Neuronal stem cell (in vitro differentiated cells): Measurements from ENCODE around the gene ALPK3.

Experiments
- DNase-seq: peaks from one replicate; pipeline ENCODE4 v3.0.0-alpha.2; 2013; ENCODE audit warnings: low spot score
- H2AFZ ChIP-seq: one replicate; pipeline ENCODE4 v1.6.1; 2013; ENCODE audit warnings: mild to moderate bottlenecking, low read length, inconsistent platforms
- H2AK5ac ChIP-seq: 2 replicates; pipeline ENCODE4 v1.6.1; 2013; ENCODE audit warnings: low read depth, mild to moderate bottlenecking, inconsistent platforms, low read length, moderate library complexity, mixed read lengths
- H2BK120ac ChIP-seq: 2 replicates; pipeline ENCODE4 v1.6.1; 2013; ENCODE audit warnings: low read depth, mild to moderate bottlenecking, inconsistent platforms, low read length, moderate library complexity, mixed read lengths
- H2BK12ac ChIP-seq: one replicate; pipeline ENCODE4 v1.6.1; 2013; ENCODE audit warnings: low read length, inconsistent platforms
- H2BK15ac ChIP-seq: 2 replicates; pipeline ENCODE4 v1.6.1; 2013; ENCODE audit warnings: mild to moderate bottlenecking, low read length, inconsistent platforms, mixed read lengths
- H2BK5ac ChIP-seq: one replicate; pipeline ENCODE4 v1.6.1; 2013; ENCODE audit warnings: inconsistent platforms, mild to moderate bottlenecking, low read length, moderate library complexity
- H3K14ac ChIP-seq: one replicate; pipeline ENCODE4 v1.6.1; 2013; ENCODE audit warnings: low read length, inconsistent platforms
- H3K18ac ChIP-seq: 2 replicates; pipeline ENCODE4 v1.6.1; 2013; ENCODE audit warnings: low read length, inconsistent platforms
- H3K23ac ChIP-seq: 2 replicates; pipeline ENCODE4 v1.6.1; 2013; ENCODE audit warnings: low read depth, mild to moderate bottlenecking, mixed read lengths, low read length, inconsistent platforms; ENCODE audit not compliant: poor library complexity
- H3K27ac ChIP-seq: replicated peaks from 3 replicates; pipeline ENCODE4 v1.5.1; 2013; ENCODE audit warnings: low read length, inconsistent platforms
- H3K27me3 ChIP-seq, 3 experiments: 2 replicates each; pipeline ENCODE4 v1.6.1; 2013; ENCODE audit warnings: low read length in 3 of 3, mild to moderate bottlenecking in 2 of 3, inconsistent platforms in 1 of 3, low read depth in 1 of 3, mixed read lengths in 1 of 3, moderate library complexity in 1 of 3; ENCODE audit not compliant: control insufficient read depth in 3 of 3, insufficient read depth in 3 of 3
- H3K36me3 ChIP-seq, 2 donors: replicated peaks in 1 of 2; 2 replicates each; pipeline ENCODE4 v1.6.1; 2013; ENCODE audit warnings: low read length in 2 of 2; ENCODE audit not compliant: control insufficient read depth in 2 of 2, insufficient read depth in 2 of 2
- H3K4ac ChIP-seq: 2 replicates; pipeline ENCODE4 v1.6.1; 2013; ENCODE audit warnings: inconsistent platforms, mild to moderate bottlenecking, low read length, moderate library complexity
- H3K4me1 ChIP-seq, 2 donors: 1 replicate in 1 of 2; 2 replicates in 1 of 2; pipeline ENCODE4 v1.6.1; 2013; ENCODE audit warnings: low read length in 2 of 2, low read depth in 1 of 2; ENCODE audit not compliant: control insufficient read depth in 2 of 2, insufficient read depth in 1 of 2
- H3K4me2 ChIP-seq: one replicate; pipeline ENCODE4 v1.6.1; 2013; ENCODE audit warnings: mild to moderate bottlenecking, low read length, inconsistent platforms; ENCODE audit not compliant: insufficient read depth, poor library complexity, severe bottlenecking
- H3K4me3 ChIP-seq, 2 donors: 2 replicates each; pipeline ENCODE4 v1.5.1; 2013; ENCODE audit warnings: low read length in 2 of 2, mild to moderate bottlenecking in 2 of 2, inconsistent platforms in 1 of 2, moderate library complexity in 1 of 2
- H3K79me1 ChIP-seq: one replicate; pipeline ENCODE4 v1.6.1; 2013; ENCODE audit warnings: low read depth, mild to moderate bottlenecking, inconsistent platforms, low read length, moderate library complexity
- H3K9ac ChIP-seq: one replicate; pipeline ENCODE4 v1.6.1; 2013; ENCODE audit warnings: mild to moderate bottlenecking, low read depth, low read length, inconsistent platforms; ENCODE audit not compliant: poor library complexity
- H3K9me3 ChIP-seq, 2 donors: replicated peaks in 1 of 2; 2 replicates each; pipeline versions ENCODE3 to v1.6.1; 2013; ENCODE audit warnings: low read length in 2 of 2, mild to moderate bottlenecking in 2 of 2, inconsistent platforms in 1 of 2, low read depth in 1 of 2, mixed read lengths in 1 of 2, moderate library complexity in 1 of 2; ENCODE audit not compliant: control insufficient read depth in 2 of 2, insufficient read depth in 1 of 2
- H4K8ac ChIP-seq: one replicate; pipeline ENCODE4 v1.6.1; 2013; ENCODE audit warnings: low read depth, mild to moderate bottlenecking, inconsistent platforms, low read length, moderate library complexity
- H4K91ac ChIP-seq: one replicate; pipeline ENCODE4 v1.6.1; 2013; ENCODE audit warnings: low read length, low read depth, mild to moderate bottlenecking, inconsistent platforms; ENCODE audit not compliant: poor library complexity
- WGBS, 2 donors: extraction: QIAGEN DNeasy Blood & Tissue Kit; methylation state at CpG; one replicate each; pipeline ENCODE4 v1.1.7; 2013; ENCODE audit warnings: missing lambda C conversion rate in 2 of 2, mixed read lengths in 1 of 2; ENCODE audit not compliant: insufficient read length in 2 of 2, insufficient replicate concordance in 1 of 2; ENCODE audit errors: extremely low coverage in 2 of 2; 5-methylcytosine and 5-hydroxymethylcytosine counted together

The ALPK3 gene

DNA sequence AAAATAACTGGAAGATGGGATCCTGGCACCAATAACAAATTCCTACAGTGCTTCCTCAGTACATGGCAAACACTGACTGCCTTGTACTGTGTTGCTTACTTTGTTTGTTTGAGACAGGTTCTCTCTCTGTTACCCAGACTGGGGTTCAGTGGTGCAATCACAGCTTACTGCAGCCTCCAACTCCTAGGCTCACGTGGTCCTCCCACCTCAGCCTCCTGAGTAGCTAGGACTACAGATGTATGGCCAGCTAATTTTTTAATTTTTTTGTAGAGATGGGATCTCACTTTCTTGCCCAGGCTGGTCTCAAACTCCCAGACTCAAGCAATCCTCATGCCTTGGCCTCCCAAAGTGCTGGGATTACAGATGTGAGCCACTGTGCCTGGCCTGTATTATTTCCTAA lies 3.7 kb upstream of the ALPK3 start:
- Histone ChIP-seq H3K18ac (no peak overlapping the region), H3K9ac (no peak overlapping the region), H4K91ac (no peak overlapping the region), H3K9me3 (no peaks in the 10 kb centered on the region), H2AFZ (no peak overlapping the region), H3K36me3 (peaks cover 0 to 3% of the 10 kb centered on the region in 2 donors), H2BK12ac (no peak overlapping the region), H3K4ac (no peak overlapping the region), H3K79me1 (no peaks in the 10 kb centered on the region), H2BK5ac (no peak overlapping the region), H3K27ac (no peak overlapping the region), H2BK120ac (no peak overlapping the region), H3K14ac (no peak overlapping the region), H3K4me1 (peaks cover 10 to 16% of the 10 kb centered on the region in 2 donors), H3K23ac (no peak overlapping the region), H2AK5ac (no peak overlapping the region), H3K4me3 (no peak overlapping the region), H3K4me2 (no peak overlapping the region), H2BK15ac (no peak overlapping the region), H3K27me3 (no peaks in the 10 kb centered on the region), H4K8ac (no peak overlapping the region)
- no CpG with 5 or more reads among the region's 1 CpG for WGBS, 2 donors
- DNase-seq: no peak

DNA sequence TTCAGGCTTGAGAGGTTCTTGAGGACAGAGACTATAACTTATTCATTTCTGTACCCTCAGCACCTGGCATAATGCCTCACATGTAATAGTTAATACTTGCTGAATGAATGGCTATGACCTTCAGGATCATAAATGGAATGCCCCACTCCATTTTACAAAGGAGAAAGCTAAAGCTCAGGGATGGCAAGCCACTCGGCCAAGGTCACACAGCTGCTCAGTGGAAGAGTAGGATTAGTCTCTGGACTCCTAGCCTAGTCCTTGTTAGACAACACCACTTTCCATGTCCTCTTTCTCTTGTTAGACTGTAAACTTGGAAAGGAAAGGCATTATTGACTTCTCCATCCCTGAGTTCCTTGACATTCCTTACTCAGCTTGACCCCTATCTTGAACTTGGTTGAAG lies 3.2 kb upstream of the ALPK3 start:
- Histone ChIP-seq H3K18ac (no peak overlapping the region), H3K4ac (no peak overlapping the region), H4K91ac (no peak overlapping the region), H2BK15ac (no peak overlapping the region), H3K4me3 (no peak overlapping the region), H3K4me2 (no peak overlapping the region), H4K8ac (no peak overlapping the region), H3K27ac (no peak overlapping the region), H3K9ac (no peak overlapping the region), H2BK120ac (no peak overlapping the region), H3K9me3 (no peaks in the 10 kb centered on the region), H2AFZ (no peak overlapping the region), H3K27me3 (no peaks in the 10 kb centered on the region), H3K23ac (no peak overlapping the region), H2BK5ac (no peak overlapping the region), H3K14ac (no peak overlapping the region), H2BK12ac (no peak overlapping the region), H3K79me1 (no peaks in the 10 kb centered on the region), H2AK5ac (no peak overlapping the region), H3K4me1 (peaks cover 15 to 17% of the 10 kb centered on the region in 2 donors), H3K36me3 (no peaks in the 10 kb centered on the region)
- no CpG with 5 or more reads among the region's 1 CpG for WGBS, 2 donors
- DNase-seq: no peak

- no peak overlapping the region for H3K9ac ChIP-seq
- H4K91ac ChIP-seq: no peak overlapping the region
- no peak overlapping the region for H3K18ac ChIP-seq
- no peak overlapping the region for H2BK12ac ChIP-seq
- no peak overlapping the region for H3K23ac ChIP-seq
- H3K4me2 ChIP-seq: no peak overlapping the region
- no peak overlapping the region for H2BK15ac ChIP-seq
- no CpG with 5 or more reads among the region's 10 CpGs for WGBS, 2 donors
- no peaks in the 10 kb centered on the region for H3K27me3 ChIP-seq
- no peak overlapping the region for H3K4ac ChIP-seq
- H3K14ac ChIP-seq: no peak overlapping the region
- H2BK120ac ChIP-seq: no peak overlapping the region
- no peak overlapping the region for H2AFZ ChIP-seq
- H2BK5ac ChIP-seq: no peak overlapping the region
- no peaks in the 10 kb centered on the region for H3K79me1 ChIP-seq
- no peak overlapping the region for H2AK5ac ChIP-seq
- no peaks in the 10 kb centered on the region for H3K9me3 ChIP-seq
- H4K8ac ChIP-seq: no peak overlapping the region
- peaks cover 18 to 21% of the 10 kb centered on the region in 2 donors for H3K4me1 ChIP-seq
- no peak overlapping the region for H3K27ac ChIP-seq
- no peaks in the 10 kb centered on the region for H3K36me3 ChIP-seq
- H3K4me3 ChIP-seq: no peak overlapping the region
- DNase-seq: no peak
Observed at GRCh38 chr15:84814916-84815315, 2.2 kb upstream of the ALPK3 start.

- WGBS, 2 donors: no CpG with 5 or more reads among the region's 27 CpGs
- Histone ChIP-seq H3K4me3 (peak overlapping the region in 1 of 2 donors; percentile 42), H4K8ac (peak overlapping the region; percentile 96), H3K27ac (peak overlapping the region; percentile 4), H4K91ac (no peak overlapping the region), H3K27me3 (no peaks in the 10 kb centered on the region), H3K36me3 (no peaks in the 10 kb centered on the region), H2BK12ac (no peak overlapping the region), H3K9me3 (no peaks in the 10 kb centered on the region), H3K4me1 (peaks cover 21% of the 10 kb centered on the region in 2 donors), H2BK15ac (no peak overlapping the region), H3K4ac (no peak overlapping the region), H2BK120ac (no peak overlapping the region), H2AK5ac (no peak overlapping the region), H2BK5ac (peak overlapping the region; percentile 8), H3K23ac (no peak overlapping the region), H3K14ac (no peak overlapping the region), H2AFZ (peak overlapping the region; percentile 51), H3K4me2 (peak overlapping the region; percentile 35), H3K18ac (peak overlapping the region; percentile 89), H3K9ac (peak overlapping the region; percentile 85), H3K79me1 (no peaks in the 10 kb centered on the region)
- DNase-seq: peak; percentile 39
Observed at GRCh38 chr15:84817466-84818081, 418 bp downstream of the ALPK3 start.
